HG03135 (cell line): ENCODE data around the gene CLCNKB.

Experiments used
- ATAC-seq: cut with Tn5 transposase; IDR thresholded peaks from one replicate; pipeline ENCODE4 v1.9.1; 2021; ENCODE audit warnings: mild to moderate bottlenecking, moderate library complexity; ENCODE audit not compliant: unreplicated experiment

CLCNKB gene

DNA sequence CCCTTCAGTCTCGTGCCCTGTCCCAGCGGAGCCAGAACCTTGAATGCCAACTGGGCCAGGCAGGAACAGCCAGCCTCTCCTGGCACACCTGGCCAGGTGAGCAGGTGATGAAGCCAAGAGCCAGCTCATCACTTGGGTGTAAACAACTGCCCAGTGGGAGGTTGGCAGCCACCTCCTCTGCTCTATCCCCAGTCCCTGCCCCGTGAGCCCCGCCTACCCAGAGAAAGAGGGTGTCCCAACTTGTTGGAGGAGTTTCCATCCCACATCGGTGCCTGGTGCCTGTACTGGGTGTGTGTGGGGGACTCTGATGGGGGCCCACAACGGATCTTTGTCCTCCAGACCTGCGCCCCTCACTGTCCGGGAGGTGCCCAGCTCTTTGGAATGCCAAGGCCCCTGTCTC lies 47.7 kb downstream of the CLCNKB start:
- ATAC-seq = no peak

DNA sequence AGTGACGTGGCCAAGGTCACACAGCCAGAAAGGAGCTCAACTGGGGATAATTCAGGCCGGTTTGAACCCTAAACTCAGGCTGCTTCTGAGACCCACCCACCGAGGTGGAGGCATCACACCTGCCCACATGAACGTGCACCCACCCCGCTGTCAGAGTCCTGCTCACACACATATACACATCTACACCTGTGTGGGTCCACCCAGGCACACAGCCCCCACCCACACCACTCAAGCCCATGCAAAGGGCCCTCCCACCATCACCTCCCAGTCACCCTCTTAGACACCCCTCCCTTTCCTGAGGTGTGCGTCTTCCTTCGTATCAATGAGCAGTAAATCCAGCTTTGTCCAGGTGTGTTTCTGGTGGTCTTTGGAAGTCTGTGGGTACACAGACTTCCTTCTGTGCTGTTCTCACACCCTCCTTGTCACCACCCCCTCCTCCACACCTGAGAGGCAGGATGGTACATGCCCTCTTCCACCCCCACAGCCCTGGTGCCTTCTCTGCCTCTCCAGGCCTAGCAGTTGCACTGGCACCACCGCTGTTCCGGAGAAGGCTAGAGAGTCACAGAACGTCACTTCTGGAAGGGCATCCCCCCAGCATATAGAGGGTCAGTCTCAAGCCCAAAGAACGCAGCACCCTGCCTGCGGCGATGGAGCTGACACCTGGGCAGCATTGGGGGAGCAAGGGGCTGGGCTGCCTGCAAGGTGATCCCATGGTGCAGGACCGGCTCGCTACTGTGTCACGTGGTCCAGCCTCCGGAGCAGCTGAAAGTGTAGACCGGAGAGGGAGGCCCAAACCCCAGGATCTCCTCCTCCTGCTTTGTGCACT lies 48.7 kb downstream of the CLCNKB start:
- ATAC-seq = no peak

- no peak for ATAC-seq
Observed at GRCh38 chr1:16092923-16093511, 49.4 kb downstream of the CLCNKB start.

DNA sequence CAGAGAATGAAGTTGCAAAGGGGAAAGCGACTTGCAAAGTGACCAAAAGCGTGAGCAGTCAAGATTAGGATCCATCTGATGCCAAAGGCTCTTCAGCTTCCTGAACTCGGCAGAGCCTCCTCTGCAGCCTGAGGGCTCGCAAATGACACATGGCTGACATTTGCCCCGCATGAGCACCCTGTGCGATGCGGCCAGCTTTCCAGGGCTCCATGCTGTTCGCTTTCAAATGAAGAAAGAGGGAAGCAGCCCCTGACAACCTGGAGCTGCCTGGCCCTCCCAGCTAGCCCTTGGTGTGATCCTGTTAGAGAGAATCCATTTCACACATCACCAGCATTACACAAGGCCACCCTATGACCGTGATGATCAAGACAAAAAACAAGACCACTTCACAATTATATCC lies 50.0 kb downstream of the CLCNKB start:
- no peak for ATAC-seq

DNA sequence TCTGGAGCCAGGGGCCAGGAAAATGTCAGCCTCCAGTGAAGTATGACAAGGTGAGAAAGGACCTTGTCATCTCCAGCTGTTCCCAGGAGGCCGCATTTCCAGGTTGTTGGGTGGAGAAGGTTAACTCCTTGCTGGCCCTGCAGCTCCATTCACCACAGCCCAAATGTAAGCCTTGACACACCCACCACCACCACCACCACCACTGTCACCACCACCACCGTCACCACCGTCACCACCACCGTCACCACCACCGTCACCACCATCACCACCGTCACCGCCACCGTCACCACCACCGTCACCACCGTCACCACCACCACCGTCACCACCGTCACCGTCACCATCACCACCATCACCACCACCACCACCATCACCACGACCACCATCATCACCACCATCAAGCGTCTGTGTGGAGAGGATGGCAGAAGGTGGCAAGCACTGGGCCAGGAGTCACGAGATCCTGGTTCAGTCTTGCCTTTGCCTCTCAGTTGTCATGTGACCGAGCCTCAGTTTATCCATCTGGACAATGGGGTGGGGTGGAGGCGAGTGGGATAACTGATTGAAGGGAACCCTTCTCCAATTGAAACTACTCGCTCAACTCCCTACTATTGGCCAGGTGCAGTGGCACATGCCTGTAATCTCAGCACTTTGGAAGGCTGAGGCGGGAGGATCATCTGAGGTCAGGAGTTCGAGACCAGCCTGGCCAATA lies 51.0 kb downstream of the CLCNKB start:
- no peak for ATAC-seq

DNA sequence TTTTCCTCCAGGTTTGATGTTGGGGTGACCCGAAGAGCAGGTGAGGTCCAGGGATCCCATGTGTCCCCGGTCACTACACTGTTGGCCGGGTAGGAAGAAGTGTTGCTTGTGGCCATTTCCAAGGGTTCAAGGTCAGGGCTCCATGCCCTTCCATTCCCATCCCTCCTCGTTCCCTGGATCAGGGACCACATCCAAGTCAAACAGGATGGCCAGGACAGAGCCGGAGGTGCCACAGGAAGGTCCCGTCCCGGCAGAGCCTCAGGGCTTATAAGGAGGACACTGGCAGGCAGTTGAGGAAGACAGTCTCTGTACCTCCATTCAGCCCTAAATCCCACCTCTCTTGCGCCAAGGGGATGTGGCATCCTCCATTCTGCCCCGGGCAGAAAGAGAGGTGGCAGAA lies 51.9 kb downstream of the CLCNKB start:
- no peak for ATAC-seq

GRCh38 chr1:16099412-16099811 lies 55.8 kb downstream of the CLCNKB start:
- ATAC-seq = no peak

DNA sequence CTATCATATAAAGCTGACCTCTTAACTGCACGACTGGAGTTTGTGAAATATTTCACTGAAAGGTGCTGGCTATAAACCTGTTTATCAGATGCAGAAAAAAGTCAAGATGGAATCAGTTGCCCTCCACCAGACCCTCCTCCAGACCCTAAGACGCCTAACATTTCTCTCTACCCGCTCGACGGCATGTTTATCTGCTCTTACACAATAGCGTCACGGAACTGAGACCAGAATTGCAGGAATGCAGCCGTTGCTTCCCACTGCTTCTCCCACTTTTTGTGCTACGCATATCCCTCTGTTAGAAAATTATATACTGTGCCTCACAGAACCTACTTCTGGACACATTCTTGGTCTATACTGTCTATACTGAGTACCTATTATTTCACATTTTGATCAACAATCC lies 58.0 kb downstream of the CLCNKB start:
- no peak for ATAC-seq
